ENCODE measurements around the gene CYTH4.

DNA sequence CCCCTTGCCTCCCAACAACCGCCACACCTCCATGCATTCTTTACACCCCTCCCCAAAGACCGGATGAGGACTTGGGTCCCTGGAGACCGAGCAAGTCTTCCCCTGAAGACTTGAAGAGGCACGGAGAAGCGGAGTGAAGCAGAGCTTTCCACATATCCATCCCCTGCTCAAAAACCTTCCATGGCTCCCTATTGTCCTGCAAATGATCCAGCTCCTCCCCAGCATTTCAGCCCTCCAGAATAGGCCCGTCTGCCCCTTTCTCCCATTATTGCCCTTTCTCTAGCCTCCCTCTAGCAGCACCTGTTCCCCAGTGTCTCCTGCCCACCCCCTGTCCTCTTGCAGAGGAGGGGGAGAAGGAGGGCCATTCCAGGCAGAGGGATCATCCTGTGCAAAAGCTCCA is 59.8 kb downstream of the CYTH4 start:
- no peak for TF ChIP-seq EZH2 (IDR thresholded peaks at IDR 0.05; ENCODE audit: low read depth, unreplicated experiment)
- TF ChIP-seq, protein P1, sequence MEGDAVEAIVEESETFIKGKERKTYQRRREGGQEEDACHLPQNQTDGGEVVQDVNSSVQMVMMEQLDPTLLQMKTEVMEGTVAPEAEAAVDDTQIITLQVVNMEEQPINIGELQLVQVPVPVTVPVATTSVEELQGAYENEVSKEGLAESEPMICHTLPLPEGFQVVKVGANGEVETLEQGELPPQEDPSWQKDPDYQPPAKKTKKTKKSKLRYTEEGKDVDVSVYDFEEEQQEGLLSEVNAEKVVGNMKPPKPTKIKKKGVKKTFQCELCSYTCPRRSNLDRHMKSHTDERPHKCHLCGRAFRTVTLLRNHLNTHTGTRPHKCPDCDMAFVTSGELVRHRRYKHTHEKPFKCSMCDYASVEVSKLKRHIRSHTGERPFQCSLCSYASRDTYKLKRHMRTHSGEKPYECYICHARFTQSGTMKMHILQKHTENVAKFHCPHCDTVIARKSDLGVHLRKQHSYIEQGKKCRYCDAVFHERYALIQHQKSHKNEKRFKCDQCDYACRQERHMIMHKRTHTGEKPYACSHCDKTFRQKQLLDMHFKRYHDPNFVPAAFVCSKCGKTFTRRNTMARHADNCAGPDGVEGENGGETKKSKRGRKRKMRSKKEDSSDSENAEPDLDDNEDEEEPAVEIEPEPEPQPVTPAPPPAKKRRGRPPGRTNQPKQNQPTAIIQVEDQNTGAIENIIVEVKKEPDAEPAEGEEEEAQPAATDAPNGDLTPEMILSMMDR (conservative IDR thresholded peaks at IDR 0.05; ENCODE audit: low read depth in 2 of 2), result no peak
- TF ChIP-seq STAT1 (IDR thresholded peaks at IDR 0.05; ENCODE audit: unreplicated experiment), result no peak
- TF ChIP-seq CREB1 (CRISPR knock-in tag; IDR thresholded peaks at IDR 0.05; ENCODE audit: low read depth), result no peak
- TF ChIP-seq NANOG (IDR thresholded peaks at IDR 0.05; ENCODE audit: borderline replicate concordance), result no peak
- TF ChIP-seq, protein P2, sequence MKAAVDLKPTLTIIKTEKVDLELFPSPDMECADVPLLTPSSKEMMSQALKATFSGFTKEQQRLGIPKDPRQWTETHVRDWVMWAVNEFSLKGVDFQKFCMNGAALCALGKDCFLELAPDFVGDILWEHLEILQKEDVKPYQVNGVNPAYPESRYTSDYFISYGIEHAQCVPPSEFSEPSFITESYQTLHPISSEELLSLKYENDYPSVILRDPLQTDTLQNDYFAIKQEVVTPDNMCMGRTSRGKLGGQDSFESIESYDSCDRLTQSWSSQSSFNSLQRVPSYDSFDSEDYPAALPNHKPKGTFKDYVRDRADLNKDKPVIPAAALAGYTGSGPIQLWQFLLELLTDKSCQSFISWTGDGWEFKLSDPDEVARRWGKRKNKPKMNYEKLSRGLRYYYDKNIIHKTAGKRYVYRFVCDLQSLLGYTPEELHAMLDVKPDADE (IDR thresholded peaks at IDR 0.05), result no peak
- TF ChIP-seq POLR2AphosphoS5 (IDR thresholded peaks at IDR 0.05; ENCODE audit: low read depth), result no peak

Measured in GM23338 (cell line).